WTC11 (cell line): ENCODE results near the gene SEMA3C.

ENCODE experiments used
- ETV6 ChIP-seq: sonication (generic); formaldehyde crosslinking; IDR thresholded peaks from 2 replicates; pipeline ENCODE4 v1.8.1; 2022; ENCODE audit warnings: mild to moderate bottlenecking, missing genetic modification reagents
- HMGA2 ChIP-seq: fragments of 250-450 bp; sonication (Bioruptor Pico); IDR thresholded peaks from 2 replicates; pipeline ENCODE4 v1.4.0; 2021; ENCODE audit warnings: mild to moderate bottlenecking, moderate library complexity
- SMAD4 ChIP-seq: sonication (generic); formaldehyde crosslinking; IDR thresholded peaks from 2 replicates; pipeline ENCODE4 v1.8.0; 2022; ENCODE audit warnings: mild to moderate bottlenecking, missing genetic modification reagents
- ZNF138 ChIP-seq: sonication (generic); formaldehyde crosslinking; conservative IDR thresholded peaks from 2 replicates; pipeline ENCODE4 v1.8.1; 2022; ENCODE audit warnings: mild to moderate bottlenecking, moderate library complexity, missing genetic modification reagents
- TF ChIP-seq, protein P1 (sequence below): sonication (generic); formaldehyde crosslinking; IDR thresholded peaks from 2 replicates; pipeline ENCODE4 v1.8.0; 2022; ENCODE audit warnings: mild to moderate bottlenecking, missing genetic modification reagents
- TF ChIP-seq, protein P2 (sequence below): sonication (generic); formaldehyde crosslinking; IDR thresholded peaks from 2 replicates; pipeline ENCODE4 v1.8.1; 2023; ENCODE audit warnings: mild to moderate bottlenecking, moderate library complexity, missing genetic modification reagents
- TF ChIP-seq, protein P3 (sequence below): fragments of 200-600 bp; IDR thresholded peaks from 2 replicates; pipeline ENCODE4 v1.8.0; 2022; ENCODE audit warnings: antibody characterized with exemption
- TF ChIP-seq, protein P4 (sequence below): sonication (generic); formaldehyde crosslinking; IDR thresholded peaks from 2 replicates; pipeline ENCODE4 v1.8.0; 2022; ENCODE audit warnings: mild to moderate bottlenecking, missing genetic modification reagents
- TF ChIP-seq, protein P5 (sequence below): sonication (generic); formaldehyde crosslinking; IDR thresholded peaks from 2 replicates; pipeline ENCODE4 v1.8.1; 2023; ENCODE audit warnings: mild to moderate bottlenecking, missing genetic modification reagents, moderate library complexity
- TF ChIP-seq, protein P6 (sequence below): sonication (generic); formaldehyde crosslinking; IDR thresholded peaks from 2 replicates; pipeline ENCODE4 v1.8.0; 2022; ENCODE audit warnings: missing genetic modification reagents
- TF ChIP-seq, protein P7 (sequence below): sonication (generic); formaldehyde crosslinking; IDR thresholded peaks from 2 replicates; pipeline ENCODE4 v1.8.1; 2022; ENCODE audit warnings: mild to moderate bottlenecking, missing genetic modification reagents, moderate library complexity, borderline replicate concordance

DNA sequence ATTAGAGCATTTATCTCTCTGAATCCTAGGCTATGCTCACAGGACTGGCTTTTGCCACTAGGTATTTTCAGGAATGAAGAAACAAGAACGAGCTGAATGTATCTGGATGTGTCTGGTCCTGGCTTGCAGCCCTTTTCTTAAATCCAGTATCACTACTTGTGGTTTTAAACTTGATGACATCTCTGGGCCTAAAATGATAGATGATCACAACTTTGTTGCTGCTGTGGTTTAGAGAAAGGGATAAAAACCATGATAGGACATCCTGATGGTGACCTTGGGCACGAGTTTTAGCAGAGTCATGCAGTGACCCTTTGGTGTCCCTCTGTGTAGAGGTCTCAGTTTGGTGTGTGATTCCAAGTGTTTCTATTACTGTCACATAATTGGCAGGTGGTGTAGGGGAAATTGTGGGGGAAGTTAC is 31.7 kb upstream of the SEMA3C start:
- TF ChIP-seq HMGA2 (CRISPR knock-in tag) = no peak
- TF ChIP-seq, protein P1, sequence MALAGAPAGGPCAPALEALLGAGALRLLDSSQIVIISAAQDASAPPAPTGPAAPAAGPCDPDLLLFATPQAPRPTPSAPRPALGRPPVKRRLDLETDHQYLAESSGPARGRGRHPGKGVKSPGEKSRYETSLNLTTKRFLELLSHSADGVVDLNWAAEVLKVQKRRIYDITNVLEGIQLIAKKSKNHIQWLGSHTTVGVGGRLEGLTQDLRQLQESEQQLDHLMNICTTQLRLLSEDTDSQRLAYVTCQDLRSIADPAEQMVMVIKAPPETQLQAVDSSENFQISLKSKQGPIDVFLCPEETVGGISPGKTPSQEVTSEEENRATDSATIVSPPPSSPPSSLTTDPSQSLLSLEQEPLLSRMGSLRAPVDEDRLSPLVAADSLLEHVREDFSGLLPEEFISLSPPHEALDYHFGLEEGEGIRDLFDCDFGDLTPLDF (CRISPR knock-in tag) = no peak
- TF ChIP-seq, protein P2, sequence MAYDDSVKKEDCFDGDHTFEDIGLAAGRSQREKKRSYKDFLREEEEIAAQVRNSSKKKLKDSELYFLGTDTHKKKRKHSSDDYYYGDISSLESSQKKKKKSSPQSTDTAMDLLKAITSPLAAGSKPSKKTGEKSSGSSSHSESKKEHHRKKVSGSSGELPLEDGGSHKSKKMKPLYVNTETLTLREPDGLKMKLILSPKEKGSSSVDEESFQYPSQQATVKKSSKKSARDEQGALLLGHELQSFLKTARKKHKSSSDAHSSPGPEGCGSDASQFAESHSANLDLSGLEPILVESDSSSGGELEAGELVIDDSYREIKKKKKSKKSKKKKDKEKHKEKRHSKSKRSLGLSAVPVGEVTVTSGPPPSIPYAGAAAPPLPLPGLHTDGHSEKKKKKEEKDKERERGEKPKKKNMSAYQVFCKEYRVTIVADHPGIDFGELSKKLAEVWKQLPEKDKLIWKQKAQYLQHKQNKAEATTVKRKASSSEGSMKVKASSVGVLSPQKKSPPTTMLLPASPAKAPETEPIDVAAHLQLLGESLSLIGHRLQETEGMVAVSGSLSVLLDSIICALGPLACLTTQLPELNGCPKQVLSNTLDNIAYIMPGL (CRISPR knock-in tag) = no peak
- TF ChIP-seq, protein P3, sequence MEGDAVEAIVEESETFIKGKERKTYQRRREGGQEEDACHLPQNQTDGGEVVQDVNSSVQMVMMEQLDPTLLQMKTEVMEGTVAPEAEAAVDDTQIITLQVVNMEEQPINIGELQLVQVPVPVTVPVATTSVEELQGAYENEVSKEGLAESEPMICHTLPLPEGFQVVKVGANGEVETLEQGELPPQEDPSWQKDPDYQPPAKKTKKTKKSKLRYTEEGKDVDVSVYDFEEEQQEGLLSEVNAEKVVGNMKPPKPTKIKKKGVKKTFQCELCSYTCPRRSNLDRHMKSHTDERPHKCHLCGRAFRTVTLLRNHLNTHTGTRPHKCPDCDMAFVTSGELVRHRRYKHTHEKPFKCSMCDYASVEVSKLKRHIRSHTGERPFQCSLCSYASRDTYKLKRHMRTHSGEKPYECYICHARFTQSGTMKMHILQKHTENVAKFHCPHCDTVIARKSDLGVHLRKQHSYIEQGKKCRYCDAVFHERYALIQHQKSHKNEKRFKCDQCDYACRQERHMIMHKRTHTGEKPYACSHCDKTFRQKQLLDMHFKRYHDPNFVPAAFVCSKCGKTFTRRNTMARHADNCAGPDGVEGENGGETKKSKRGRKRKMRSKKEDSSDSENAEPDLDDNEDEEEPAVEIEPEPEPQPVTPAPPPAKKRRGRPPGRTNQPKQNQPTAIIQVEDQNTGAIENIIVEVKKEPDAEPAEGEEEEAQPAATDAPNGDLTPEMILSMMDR = no peak
- TF ChIP-seq, protein P4, sequence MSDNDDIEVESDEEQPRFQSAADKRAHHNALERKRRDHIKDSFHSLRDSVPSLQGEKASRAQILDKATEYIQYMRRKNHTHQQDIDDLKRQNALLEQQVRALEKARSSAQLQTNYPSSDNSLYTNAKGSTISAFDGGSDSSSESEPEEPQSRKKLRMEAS (CRISPR knock-in tag) = no peak
- no peak for TF ChIP-seq ETV6
- TF ChIP-seq, protein P5, sequence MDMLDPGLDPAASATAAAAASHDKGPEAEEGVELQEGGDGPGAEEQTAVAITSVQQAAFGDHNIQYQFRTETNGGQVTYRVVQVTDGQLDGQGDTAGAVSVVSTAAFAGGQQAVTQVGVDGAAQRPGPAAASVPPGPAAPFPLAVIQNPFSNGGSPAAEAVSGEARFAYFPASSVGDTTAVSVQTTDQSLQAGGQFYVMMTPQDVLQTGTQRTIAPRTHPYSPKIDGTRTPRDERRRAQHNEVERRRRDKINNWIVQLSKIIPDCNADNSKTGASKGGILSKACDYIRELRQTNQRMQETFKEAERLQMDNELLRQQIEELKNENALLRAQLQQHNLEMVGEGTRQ (CRISPR knock-in tag) = no peak
- TF ChIP-seq ZNF138 (CRISPR knock-in tag) = no peak
- TF ChIP-seq, protein P6, sequence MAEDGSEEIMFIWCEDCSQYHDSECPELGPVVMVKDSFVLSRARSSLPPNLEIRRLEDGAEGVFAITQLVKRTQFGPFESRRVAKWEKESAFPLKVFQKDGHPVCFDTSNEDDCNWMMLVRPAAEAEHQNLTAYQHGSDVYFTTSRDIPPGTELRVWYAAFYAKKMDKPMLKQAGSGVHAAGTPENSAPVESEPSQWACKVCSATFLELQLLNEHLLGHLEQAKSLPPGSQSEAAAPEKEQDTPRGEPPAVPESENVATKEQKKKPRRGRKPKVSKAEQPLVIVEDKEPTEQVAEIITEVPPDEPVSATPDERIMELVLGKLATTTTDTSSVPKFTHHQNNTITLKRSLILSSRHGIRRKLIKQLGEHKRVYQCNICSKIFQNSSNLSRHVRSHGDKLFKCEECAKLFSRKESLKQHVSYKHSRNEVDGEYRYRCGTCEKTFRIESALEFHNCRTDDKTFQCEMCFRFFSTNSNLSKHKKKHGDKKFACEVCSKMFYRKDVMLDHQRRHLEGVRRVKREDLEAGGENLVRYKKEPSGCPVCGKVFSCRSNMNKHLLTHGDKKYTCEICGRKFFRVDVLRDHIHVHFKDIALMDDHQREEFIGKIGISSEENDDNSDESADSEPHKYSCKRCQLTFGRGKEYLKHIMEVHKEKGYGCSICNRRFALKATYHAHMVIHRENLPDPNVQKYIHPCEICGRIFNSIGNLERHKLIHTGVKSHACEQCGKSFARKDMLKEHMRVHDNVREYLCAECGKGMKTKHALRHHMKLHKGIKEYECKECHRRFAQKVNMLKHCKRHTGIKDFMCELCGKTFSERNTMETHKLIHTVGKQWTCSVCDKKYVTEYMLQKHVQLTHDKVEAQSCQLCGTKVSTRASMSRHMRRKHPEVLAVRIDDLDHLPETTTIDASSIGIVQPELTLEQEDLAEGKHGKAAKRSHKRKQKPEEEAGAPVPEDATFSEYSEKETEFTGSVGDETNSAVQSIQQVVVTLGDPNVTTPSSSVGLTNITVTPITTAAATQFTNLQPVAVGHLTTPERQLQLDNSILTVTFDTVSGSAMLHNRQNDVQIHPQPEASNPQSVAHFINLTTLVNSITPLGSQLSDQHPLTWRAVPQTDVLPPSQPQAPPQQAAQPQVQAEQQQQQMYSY = no peak
- TF ChIP-seq, protein P7, sequence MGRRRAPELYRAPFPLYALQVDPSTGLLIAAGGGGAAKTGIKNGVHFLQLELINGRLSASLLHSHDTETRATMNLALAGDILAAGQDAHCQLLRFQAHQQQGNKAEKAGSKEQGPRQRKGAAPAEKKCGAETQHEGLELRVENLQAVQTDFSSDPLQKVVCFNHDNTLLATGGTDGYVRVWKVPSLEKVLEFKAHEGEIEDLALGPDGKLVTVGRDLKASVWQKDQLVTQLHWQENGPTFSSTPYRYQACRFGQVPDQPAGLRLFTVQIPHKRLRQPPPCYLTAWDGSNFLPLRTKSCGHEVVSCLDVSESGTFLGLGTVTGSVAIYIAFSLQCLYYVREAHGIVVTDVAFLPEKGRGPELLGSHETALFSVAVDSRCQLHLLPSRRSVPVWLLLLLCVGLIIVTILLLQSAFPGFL = no peak
- no peak for TF ChIP-seq SMAD4 (CRISPR knock-in tag)
